ENCODE measurements around the gene SH3PXD2B. TPM values are rescaled to one million over a fixed set of nuclear protein-coding genes. Genes with fewer than 3 reads are reported as not detected.
"Not testable (repeated sequence)": the region's sequence is repeated elsewhere in the genome, so short reads cannot be mapped to it uniquely, and the experiment has no call there.

Gene SH3PXD2B
- total RNA-seq, 1 donor, result 46.7 TPM

- DNase-seq (ENCODE audit: low read depth), result peak; percentile 66
- no peak overlapping the region for H3K4me3 ChIP-seq (ENCODE audit: low read depth, low read length)
- peak; percentile 78 for TF ChIP-seq CTCF (IDR thresholded peaks at IDR 0.05; ENCODE audit: insufficient read depth, low read length)
These were observed 83.4 kb downstream of the SH3PXD2B start for GRCh38 chr5:172370648-172371545.

GRCh38 chr5:172370237-172370640, 84.1 kb downstream of the SH3PXD2B start:
- no peak for TF ChIP-seq CTCF (IDR thresholded peaks at IDR 0.05; ENCODE audit: insufficient read depth, low read length)
- H3K4me3 ChIP-seq (ENCODE audit: low read depth, low read length), result no peak overlapping the region
- DNase-seq (ENCODE audit: low read depth), result no peak

- not testable (repeated sequence) for H3K4me3 ChIP-seq (ENCODE audit: low read depth, low read length); DNase-seq (ENCODE audit: low read depth)
These were observed 85.6 kb downstream of the SH3PXD2B start for GRCh38 chr5:172368699-172369098.

GRCh38 chr5:172365948-172366608, 88.2 kb downstream of the SH3PXD2B start:
- no peak overlapping the region for H3K4me3 ChIP-seq (ENCODE audit: low read depth, low read length)
- no peak for TF ChIP-seq CTCF (IDR thresholded peaks at IDR 0.05; ENCODE audit: insufficient read depth, low read length)
- no peak for DNase-seq (ENCODE audit: low read depth)

GRCh38 chr5:172364773-172365172, 89.6 kb downstream of the SH3PXD2B start:
- no peak overlapping the region for H3K4me3 ChIP-seq (ENCODE audit: low read depth, low read length)
- no peak for DNase-seq (ENCODE audit: low read depth)
- TF ChIP-seq CTCF (IDR thresholded peaks at IDR 0.05; ENCODE audit: insufficient read depth, low read length), result no peak

- peak; percentile 54 for DNase-seq (ENCODE audit: low read depth)
- no peak overlapping the region for H3K4me3 ChIP-seq (ENCODE audit: low read depth, low read length)
- no peak for TF ChIP-seq CTCF (IDR thresholded peaks at IDR 0.05; ENCODE audit: insufficient read depth, low read length)
These were observed 91.6 kb downstream of the SH3PXD2B start for GRCh38 chr5:172362755-172363154.

GRCh38 chr5:172361566-172362238, 92.6 kb downstream of the SH3PXD2B start:
- no peak overlapping the region for H3K4me3 ChIP-seq (ENCODE audit: low read depth, low read length)
- TF ChIP-seq CTCF (IDR thresholded peaks at IDR 0.05; ENCODE audit: insufficient read depth, low read length), result no peak
- peak; percentile 99 for DNase-seq (ENCODE audit: low read depth)
